Coronary artery (tissue), 2 donors: ENCODE measurements around the gene EPOP.
A peak's percentile ranks its signal among the peaks of the same experiment; 100 is the strongest.

Source experiments
- DNase-seq: peaks from one replicate; pipeline ENCODE4 v3.0.0-alpha.2; 2017; ENCODE audit warnings: low spot score
- H3K27ac ChIP-seq, 2 donors: fragments of 200-600 bp; sonication (generic); one replicate each; pipeline ENCODE4 v1.5.1; 2016 to 2019
- H3K4me3 ChIP-seq: fragments of 200-600 bp; sonication (generic); 2 replicates; pipeline ENCODE4 v1.5.1; 2016; ENCODE audit warnings: mild to moderate bottlenecking, moderate library complexity
- CTCF ChIP-seq: fragments of 200-600 bp; sonication (generic); IDR thresholded peaks from one replicate; pipeline ENCODE4 v1.5.1; 2019; ENCODE audit warnings: antibody characterized with exemption

The EPOP gene

GRCh38 chr17:38671939-38672720 is 2.6 kb downstream of the EPOP start:
- DNase-seq, result no peak
- Histone ChIP-seq H3K4me3 (no peak overlapping the region), H3K27ac (no peak overlapping the region)
- TF ChIP-seq CTCF, result no peak

GRCh38 chr17:38669520-38669919 is 5.2 kb downstream of the EPOP start:
- no peak for TF ChIP-seq CTCF
- Histone ChIP-seq H3K4me3 (no peak overlapping the region), H3K27ac (no peak overlapping the region)
- no peak for DNase-seq

- Histone ChIP-seq H3K27ac (no peak overlapping the region), H3K4me3 (no peak overlapping the region)
- no peak for TF ChIP-seq CTCF
- no peak for DNase-seq
Observed at GRCh38 chr17:38667787-38668122, 7.0 kb downstream of the EPOP start.

GRCh38 chr17:38667099-38667786 is 7.5 kb downstream of the EPOP start:
- TF ChIP-seq CTCF, result peak; percentile 96
- Histone ChIP-seq H3K27ac (no peak overlapping the region), H3K4me3 (no peak overlapping the region)
- no peak for DNase-seq

- no peak for TF ChIP-seq CTCF
- DNase-seq, result no peak
Observed at GRCh38 chr17:38663964-38664644, 10.7 kb downstream of the EPOP start.

GRCh38 chr17:38663125-38663751 is 11.5 kb downstream of the EPOP start:
- TF ChIP-seq CTCF, result no peak
- no peak overlapping the region for H3K27ac ChIP-seq
- no peak overlapping the region for H3K4me3 ChIP-seq
- no peak for DNase-seq

More at GRCh38 chr17:38663964-38664644, 10.7 kb downstream of the EPOP start:
- Histone ChIP-seq H3K4me3 (no peak overlapping the region), H3K27ac (no peak overlapping the region)
